Stimulated activated CD4-positive, alpha-beta T cell treated with anti-CD3 and anti-CD28 coated beads, Interleukin-1b, Interleukin-23, amount 100 ng/mL, for 48 hours (primary cell): ENCODE results near the gene KCNK4.
"Not testable (repeated sequence)": the region's sequence is repeated elsewhere in the genome, so short reads cannot be mapped to it uniquely, and the experiment has no call there.

Experiments
- DNase-seq: peaks from one replicate; pipeline ENCODE4 v3.0.0-alpha.2; 2020

The KCNK4 gene

DNA sequence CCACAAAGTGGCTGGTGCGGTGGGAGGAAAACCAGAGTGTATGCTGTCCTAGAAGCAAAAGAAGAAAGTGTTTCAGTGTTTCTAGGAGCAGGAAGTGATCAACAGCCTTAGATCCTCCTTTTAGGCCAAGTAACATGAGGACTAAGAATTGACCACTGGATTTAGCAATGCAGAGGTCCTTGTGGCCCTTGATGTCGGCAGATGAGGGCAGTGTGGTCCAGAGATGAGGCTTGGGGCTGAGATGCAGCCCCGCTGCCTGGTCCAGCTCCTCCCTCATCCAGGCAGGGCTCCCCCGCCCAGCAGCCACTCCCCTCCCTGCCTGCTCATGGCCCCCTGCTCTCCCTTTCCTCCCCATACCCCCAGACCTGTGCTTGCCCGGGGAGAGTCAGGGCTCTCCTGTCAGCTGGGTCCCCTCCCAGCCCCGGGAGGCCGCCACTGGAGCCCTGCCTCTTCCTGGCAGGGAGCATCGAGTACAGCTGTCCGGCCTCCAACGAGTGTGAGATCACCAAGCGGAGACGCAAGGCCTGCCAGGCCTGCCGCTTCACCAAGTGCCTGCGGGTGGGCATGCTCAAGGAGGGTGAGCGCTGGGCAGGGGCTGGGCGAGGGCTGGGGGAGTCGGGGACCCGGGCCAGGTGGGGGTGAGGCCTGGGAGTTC, 22.5 kb downstream of the KCNK4 start:
- DNase-seq = no peak

DNA sequence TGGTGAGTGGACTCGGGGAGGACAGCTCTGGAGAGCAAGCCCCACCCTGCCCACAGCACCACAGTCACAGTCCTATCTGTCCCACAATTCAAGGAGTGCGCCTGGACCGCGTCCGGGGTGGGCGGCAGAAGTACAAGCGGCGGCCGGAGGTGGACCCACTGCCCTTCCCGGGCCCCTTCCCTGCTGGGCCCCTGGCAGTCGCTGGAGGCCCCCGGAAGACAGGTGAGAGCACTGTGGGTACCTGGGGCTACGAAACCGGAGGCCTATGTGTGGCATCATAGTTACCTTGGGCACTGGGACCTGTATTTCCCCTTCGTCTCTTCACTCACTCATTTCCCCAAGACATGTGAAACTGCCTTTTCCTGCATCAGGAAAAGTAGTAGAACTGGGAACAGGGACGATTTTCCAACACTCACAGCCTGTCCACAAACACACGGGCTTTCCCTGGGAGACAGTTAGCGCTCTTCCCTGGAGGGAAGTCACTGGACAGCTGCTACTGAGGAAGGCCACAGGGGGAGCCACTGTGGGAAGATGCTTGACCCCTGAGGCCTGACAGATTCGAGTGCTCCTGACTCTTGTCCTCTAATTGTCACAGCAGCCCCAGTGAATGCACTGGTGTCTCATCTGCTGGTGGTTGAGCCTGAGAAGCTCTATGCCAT, 23.2 kb downstream of the KCNK4 start:
- no peak for DNase-seq

DNA sequence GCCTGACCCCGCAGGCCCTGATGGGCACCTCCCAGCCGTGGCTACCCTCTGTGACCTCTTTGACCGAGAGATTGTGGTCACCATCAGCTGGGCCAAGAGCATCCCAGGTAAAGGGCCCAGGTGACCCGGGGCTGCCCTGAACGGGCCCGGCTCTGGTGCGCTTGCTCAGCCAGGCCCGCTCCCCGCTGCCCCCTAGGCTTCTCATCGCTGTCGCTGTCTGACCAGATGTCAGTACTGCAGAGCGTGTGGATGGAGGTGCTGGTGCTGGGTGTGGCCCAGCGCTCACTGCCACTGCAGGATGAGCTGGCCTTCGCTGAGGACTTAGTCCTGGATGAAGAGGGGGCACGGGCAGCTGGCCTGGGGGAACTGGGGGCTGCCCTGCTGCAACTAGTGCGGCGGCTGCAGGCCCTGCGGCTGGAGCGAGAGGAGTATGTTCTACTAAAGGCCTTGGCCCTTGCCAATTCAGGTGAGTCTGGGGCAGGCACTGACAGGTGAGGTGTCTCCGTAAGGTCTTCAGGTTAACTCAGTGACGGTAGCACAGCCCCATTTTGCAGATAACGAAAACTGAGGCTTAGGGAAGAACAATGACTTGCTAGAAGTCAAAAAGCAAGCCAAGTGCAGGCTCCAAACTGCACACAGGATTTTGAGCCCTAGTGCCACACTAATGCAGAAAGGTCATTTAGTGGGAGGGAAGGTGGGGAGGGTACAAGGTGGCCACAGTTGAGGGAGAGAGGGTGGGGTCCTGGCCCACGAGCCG, 23.9 kb downstream of the KCNK4 start:
- no peak for DNase-seq

DNA sequence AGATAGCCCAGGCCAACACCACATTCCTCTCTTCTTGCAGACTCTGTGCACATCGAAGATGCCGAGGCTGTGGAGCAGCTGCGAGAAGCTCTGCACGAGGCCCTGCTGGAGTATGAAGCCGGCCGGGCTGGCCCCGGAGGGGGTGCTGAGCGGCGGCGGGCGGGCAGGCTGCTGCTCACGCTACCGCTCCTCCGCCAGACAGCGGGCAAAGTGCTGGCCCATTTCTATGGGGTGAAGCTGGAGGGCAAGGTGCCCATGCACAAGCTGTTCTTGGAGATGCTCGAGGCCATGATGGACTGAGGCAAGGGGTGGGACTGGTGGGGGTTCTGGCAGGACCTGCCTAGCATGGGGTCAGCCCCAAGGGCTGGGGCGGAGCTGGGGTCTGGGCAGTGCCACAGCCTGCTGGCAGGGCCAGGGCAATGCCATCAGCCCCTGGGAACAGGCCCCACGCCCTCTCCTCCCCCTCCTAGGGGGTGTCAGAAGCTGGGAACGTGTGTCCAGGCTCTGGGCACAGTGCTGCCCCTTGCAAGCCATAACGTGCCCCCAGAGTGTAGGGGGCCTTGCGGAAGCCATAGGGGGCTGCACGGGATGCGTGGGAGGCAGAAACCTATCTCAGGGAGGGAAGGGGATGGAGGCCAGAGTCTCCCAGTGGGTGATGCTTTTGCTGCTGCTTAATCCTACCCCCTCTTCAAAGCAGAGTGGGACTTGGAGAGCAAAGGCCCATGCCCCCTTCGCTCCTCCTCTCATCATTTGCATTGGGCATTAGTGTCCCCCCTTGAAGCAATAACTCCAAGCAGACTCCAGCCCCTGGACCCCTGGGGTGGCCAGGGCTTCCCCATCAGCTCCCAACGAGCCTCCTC, 24.8 kb downstream of the KCNK4 start:
- DNase-seq = not testable (repeated sequence)

DNA sequence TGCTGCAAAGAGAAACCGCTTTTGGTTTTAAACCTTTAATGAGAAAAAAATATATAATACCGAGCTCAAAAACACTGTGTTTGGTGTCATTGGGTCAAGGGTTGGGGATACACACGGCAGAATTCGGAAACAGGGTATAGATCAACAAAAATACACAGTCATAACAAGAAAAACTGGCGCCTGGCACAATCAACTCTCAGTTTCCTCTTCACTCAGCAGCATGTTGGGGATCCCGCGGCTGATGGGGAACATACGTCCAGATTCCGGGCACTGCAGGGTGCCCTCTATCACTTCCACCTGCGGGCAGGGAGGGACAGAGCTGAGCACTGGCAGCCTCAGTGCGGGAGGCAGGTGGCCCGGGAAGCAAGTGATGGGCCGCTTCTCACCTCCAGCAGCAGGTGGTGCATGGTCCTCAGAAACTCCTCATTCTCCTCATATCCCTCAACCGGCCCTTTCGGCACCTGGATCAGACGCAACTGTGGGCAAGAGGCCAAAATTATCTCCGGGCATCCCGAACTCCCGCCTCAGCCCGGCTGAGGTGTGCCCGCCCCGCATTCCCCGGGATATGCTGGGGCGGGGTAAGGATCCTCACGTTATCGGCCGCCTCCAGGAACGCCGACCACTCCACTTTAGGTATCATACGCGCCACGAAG, 25.7 kb downstream of the KCNK4 start:
- peak; percentile 35 for DNase-seq

DNA sequence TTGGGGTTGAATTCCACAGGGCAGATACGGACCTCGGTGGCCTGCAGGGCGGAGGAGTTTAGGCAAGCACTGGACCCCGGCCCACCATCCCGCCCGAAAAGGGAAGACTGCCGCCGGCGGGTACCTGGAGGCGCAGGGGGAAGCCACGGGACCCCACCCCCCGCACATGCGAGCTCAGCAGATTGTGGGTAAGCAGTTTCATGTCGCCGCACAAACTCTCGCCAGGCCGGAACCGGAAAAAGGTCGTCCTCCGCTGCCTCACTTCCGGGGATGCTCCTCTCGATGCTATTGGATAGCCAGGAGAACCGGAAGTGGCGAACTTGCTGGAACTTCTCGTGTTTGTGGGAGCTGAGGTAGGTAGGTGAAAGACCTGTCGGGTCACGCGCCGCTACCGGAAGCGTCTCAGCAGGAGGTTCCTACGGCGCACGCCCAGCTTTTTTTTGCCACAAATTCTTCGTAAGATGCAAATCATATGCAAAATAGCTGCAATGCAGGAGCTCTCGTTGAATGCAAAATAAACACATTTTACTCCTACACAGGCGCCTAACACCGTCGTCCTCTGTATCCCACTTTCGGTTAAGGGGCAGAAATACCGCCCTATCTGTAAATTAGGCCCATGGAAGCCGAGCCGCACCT, 26.3 kb downstream of the KCNK4 start, which contains the start of gene TRMT112:
Gene TRMT112, minus strand, starts transcription at position 235 of the 636 bp plus-strand sequence. Its CDS starts 33 bp downstream, at position 202.
- peak; percentile 98 for DNase-seq

DNA sequence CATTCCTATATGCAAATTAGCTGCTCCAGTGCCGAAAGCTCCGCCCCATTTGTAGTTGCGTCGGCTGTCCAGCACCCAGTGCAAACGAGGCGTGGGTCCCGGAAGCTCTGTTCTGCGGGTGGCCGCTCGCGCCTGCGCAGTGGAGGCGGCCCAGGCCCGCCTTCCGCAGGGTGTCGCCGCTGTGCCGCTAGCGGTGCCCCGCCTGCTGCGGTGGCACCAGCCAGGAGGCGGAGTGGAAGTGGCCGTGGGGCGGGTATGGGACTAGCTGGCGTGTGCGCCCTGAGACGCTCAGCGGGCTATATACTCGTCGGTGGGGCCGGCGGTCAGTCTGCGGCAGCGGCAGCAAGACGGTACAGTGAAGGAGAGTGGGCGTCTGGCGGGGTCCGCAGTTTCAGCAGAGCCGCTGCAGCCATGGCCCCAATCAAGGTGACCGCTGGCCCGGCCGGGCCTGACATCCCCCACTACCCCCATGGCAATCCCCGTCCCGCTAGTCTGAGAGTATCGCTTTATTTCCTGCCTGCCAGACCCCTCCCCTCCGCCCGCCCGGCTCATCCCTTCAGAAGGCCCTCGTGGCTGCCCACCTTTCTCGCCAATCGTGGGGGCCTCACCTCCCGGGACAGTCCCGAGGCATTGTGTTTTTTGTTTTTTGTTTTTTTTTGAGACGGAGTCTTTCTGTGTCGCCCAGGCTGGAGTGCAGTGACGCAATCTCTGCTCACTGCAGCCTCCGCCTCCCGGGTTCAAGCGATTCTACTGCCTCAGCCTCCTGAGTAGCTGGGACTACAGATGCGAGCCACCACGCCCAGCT, 27.1 kb downstream of the KCNK4 start, which contains the start of gene PRDX5:
Gene PRDX5, plus strand, starts transcription at position 161 of the 805 bp plus-strand sequence. Its CDS starts 95 bp downstream, at position 256.
- peak; percentile 96 for DNase-seq

DNA sequence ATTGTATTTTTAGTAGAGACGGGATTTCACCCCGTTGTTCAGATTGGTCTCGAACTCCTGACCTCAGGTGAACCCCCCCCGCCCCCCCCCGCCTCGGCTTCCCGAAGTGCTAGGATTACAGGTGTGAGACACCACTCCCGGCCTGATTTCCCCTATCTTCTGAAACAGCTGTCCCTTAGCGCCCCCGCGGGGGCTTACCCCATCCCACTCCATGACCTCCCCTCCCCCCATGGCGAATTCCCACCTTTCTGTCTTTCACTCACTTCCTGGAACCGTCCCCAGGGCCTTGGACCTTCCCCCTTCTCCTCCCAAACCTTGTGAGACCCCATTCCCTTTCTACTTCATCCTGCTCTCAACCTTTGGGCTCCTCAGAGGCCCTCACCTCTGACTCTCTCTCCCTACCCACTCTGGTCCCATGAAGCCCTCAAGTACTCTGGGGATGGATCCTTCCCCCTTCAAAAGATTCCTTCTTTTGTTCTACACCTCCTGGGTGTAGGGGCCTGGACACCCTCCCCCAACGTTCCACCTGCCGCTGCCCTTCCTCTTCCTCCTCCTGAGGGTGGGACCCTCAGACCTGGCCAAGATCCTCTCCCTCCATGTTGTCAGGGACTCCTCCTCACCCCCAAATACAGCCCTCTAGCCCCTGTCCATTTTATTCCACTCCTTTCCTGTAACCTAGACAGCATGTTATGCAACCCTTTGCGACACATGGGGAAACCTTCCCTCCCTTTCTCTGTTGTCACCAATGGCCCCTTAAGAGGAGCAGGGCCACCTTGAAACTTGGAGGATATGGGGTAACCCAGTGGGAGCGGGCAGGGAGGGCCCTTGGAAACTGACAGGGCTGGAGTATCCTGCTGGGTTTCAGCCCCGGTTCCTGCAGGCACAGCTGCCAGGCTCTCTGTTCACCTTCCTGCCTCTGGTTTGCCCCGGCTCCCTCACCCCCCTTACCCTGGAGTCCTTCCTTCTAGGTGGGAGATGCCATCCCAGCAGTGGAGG, 28.0 kb downstream of the KCNK4 start:
- DNase-seq = no peak

DNA sequence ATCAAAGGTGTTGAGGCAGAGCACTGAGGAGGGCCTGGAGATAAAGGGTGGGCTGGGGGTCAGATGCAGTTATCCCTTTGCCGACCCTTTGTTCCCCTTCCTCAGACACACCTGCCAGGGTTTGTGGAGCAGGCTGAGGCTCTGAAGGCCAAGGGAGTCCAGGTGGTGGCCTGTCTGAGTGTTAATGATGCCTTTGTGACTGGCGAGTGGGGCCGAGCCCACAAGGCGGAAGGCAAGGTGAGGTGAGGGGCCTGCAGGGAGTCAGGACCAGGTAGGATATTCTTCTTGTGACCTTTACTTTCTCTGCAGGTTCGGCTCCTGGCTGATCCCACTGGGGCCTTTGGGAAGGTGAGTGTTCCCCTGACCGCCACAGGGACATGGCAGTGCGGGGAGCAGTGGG, 29.5 kb downstream of the KCNK4 start:
- no peak for DNase-seq

DNA sequence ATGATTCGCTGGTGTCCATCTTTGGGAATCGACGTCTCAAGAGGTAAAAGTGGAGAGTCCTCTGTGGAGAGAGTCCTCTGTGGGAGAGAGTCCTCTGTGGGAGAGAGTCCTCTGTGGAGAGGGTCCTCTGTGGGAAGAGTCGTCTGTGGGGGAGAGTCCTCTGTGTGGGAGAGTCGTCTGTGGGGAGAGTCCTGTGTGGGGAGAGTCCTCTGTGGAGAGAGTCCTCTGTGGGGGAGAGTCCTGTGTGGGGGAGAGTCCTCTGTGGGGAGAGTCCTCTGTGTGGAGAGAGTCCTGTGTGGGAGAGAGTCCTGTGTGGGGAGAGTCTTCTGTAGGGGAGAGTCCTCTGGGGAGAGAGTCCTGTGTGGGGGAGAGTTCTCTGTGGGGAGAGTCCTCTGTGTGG, 29.9 kb downstream of the KCNK4 start:
- no peak for DNase-seq

DNA sequence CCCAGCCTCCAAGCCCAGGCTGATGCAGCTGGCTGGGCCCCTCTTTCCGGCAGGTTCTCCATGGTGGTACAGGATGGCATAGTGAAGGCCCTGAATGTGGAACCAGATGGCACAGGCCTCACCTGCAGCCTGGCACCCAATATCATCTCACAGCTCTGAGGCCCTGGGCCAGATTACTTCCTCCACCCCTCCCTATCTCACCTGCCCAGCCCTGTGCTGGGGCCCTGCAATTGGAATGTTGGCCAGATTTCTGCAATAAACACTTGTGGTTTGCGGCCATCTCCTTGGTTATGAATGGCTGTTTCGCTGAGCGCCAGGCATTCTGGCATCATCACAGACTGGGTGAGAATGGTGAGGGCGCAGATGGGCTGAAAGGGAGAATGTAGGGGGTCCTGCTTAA, 30.4 kb downstream of the KCNK4 start:
- no peak for DNase-seq

DNA sequence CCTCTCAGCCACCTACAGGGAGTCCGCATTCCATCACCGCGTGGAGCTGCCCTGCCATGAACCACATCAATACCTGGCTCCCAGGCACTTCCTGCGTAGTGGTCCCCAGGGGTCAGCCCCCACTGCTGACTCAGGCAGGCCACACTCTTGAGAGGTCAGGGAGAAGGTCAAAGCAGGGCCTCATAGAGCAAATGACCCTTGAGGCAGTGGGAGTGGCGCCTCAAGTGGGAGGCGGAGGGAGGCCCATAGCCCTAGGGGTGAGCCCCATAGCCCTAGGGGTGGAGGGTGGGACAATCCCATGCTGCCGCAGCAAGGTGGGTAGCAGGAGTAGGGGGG, 31.8 kb downstream of the KCNK4 start:
- no peak for DNase-seq

DNA sequence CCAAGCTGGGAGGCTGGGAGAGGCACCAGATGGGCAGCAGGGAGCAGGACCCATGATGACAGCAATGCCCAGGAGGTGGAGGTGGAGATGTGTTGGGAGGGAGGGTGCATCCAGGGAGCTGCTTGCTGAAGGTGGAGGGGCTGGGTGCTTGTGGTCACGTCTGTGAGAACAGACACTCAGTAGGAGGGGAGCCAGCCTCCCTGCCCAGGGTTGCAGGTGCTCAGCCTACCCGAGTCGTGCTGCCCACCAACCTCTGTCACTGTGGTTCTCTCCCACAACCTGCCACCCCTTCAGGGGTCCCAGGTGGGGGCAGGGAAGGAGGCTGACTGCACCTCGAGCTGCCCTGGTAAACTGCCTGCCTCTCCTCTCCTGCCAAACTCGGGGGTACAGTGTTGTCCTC, 32.3 kb downstream of the KCNK4 start:
- DNase-seq = no peak

DNA sequence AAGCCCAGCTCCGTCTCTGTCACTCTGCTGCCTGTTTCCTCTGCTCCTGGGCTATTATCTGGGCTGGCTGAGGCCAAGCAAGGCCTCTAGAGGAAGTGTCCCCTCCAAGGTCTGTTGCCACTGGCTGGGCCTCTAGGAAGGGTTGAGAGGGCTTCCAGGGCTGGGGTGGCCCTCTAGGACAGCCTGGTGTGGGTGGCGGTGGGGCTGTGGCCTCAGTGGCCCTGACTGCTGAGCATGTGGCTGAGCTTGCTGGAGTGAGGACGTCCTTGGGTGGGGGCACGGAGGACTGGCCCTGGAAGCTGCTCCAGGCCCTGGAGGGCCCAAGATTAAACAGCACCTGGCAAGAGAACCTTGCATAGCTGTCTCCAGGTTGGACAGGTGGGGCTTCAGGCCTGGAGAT, 32.9 kb downstream of the KCNK4 start:
- not testable (repeated sequence) for DNase-seq

DNA sequence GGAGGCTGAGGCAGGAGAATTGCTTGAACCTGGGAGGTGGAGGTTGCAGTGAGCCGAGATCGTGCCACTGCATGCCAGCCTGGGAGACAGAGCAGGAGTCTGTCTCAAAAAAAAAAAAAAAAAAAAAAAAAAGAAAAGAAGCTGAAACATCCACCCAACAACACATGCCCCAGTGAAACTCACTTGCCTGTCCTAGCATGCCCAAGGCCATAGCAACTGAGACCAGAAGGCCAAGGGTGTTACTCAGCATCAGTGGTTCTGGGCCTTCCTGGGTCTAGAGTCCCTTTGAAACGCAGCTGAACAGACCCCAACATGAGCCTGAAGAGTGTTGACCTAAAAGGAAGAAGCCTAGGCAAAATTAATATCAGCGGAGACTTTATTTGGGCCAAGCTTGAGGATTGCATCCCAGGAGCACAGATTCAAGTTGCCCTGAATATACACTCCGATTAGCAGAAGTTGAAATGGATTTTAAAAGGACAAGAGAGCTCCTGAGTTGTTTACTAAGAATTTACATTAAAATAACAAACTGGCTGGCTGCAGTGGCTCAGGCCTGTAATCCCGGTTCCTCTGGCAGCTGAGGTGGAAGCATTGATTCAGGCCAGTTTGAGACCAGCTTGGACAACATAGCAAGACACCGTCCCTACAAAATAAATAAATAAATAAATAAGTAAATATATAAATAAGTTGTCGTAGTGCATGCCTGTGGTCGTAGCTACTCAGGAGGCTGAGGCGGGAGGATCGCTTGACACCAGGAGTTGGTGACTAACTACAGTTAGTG, 33.8 kb downstream of the KCNK4 start:
- DNase-seq = no peak

DNA sequence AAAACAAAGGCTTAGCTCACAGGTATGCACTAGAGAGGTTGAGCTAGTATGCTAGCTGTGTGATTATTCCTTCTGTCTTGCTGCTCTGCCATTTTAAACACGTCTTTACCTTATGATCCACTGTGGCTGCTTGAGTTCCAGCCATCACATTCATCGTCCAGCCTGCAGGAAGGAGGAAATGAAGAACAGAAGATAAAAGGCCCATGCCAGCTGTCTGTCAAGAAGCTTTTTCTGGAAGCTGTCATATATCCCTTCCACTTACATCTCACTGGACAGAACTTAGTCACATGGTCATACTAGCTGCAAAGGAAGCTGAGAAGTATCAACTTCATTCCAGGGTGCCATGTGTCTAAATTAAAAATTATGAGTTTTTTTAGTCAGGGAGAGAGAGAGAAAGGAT, 36.3 kb downstream of the KCNK4 start:
- no peak for DNase-seq

DNA sequence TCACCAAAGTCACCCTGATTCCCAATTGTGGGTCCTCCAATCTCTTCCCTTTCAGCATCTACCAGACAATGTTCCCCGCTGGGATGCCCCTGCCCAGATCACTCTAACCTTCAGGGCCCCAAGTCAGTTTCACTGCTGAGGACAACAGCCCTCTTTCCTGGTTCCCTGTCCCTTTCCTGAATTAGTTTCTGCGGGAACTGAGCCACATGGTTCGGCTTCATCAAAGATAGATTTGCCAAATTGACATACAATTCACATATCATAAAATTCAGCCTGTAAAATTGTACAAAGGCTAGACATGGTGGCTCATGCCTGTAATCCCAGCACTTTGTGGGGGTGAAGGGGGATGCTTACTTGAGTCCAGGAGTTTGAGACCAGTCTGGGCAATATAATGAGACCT, 36.9 kb downstream of the KCNK4 start:
- no peak for DNase-seq

DNA sequence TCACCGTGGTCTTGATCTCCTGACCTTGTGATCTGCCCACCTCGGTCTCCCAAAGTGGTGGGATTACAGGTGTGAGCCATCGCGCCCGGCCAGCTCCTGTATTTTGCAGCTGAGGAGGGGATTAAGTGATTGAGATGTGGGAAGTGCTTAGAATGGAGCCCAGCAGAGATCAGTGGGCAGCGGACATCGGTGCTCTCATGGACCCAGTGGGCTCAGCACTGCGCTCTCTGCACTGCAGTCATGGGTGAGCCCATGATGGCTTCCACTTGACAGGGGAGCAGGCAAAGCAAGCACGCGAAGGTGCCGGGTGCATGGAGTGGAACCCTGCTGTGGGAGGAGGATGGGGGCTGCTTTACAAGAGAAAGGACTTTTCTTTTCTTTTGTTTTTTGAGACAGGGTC, 39.8 kb downstream of the KCNK4 start:
- no peak for DNase-seq
